HG02981 (cell line): ENCODE data around the gene ATG3.
"Not testable (repeated sequence)": the region's sequence is repeated elsewhere in the genome, so short reads cannot be mapped to it uniquely, and the experiment has no call there.

Source experiments
- ATAC-seq: cut with Tn5 transposase; IDR thresholded peaks from one replicate; pipeline ENCODE4 v1.9.1; 2021; ENCODE audit warnings: mild to moderate bottlenecking, moderate library complexity; ENCODE audit not compliant: unreplicated experiment

Gene ATG3

GRCh38 chr3:112500621-112501020 is 61.1 kb downstream of the ATG3 start:
- no peak for ATAC-seq

- peak; percentile 62 for ATAC-seq
Measured at GRCh38 chr3:112498914-112499711, 62.6 kb downstream of the ATG3 start, which contains the start of gene BTLA. TSS of gene BTLA (minus strand) at chr3:112499472. CDS start at chr3:112499358, 114 bp downstream.

GRCh38 chr3:112497897-112498548 is 63.7 kb downstream of the ATG3 start:
- ATAC-seq = no peak

GRCh38 chr3:112496366-112497067 is 65.2 kb downstream of the ATG3 start:
- ATAC-seq = no peak

- ATAC-seq = not testable (repeated sequence)
Measured at GRCh38 chr3:112494448-112494767, 67.4 kb downstream of the ATG3 start.

GRCh38 chr3:112492124-112492523 is 69.6 kb downstream of the ATG3 start:
- no peak for ATAC-seq

GRCh38 chr3:112491373-112491772 is 70.4 kb downstream of the ATG3 start:
- no peak for ATAC-seq

DNA sequence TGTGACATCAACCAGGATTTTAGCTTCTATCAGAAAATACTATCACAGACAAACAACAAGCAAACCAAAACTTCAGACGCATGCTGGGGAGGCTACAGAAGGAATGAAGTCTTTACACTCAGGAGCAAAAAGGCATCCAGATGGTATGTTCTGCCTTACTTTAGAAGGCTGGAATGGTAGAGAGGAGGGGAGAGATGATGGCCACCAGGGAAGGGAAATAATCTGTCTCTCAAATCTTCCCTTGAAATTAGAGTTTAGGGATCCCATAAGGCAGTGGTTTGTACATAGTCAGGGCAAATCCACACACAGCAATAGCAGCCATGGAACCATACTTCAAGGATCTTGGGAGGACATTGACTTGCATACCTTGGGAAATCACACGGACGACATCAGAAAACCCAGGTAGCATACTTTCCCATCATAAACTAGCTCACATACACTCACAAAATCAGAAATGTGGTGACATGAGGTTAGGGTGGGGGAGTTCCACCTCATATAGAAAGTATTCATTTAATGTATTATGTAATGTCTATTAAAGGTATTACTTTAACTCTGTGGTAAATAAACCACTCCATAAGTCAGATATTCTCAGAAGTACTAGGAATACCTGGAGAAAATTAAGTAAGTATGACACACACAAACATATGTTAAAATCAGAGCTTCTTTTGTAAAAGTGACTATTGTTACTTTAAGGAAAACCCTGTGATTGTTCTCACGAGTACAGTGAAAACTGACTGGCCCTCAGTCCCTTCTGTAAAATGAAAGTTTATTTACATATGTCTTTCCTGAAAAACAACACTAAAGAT is 71.9 kb downstream of the ATG3 start:
- peak; percentile 58 for ATAC-seq

GRCh38 chr3:112486811-112487505 is 74.8 kb downstream of the ATG3 start:
- no peak for ATAC-seq

DNA sequence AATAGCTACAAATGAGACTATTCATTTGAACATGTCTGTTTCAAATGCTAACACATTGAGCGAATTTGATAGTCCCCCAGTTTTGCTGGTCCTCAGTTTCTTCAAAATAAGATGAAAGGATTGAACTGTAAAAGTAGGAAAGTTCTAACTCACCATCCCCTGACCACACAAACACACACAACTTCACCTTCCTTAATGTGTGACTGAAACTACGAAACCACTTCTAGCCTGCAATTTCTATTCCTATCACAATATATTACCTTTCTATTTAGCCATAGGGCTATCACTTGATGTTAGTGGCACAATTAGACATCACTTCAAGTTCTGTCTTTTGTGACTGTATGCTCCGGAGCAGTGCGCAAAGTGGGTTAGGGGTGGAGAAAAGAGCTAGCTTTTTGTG is 77.4 kb downstream of the ATG3 start:
- ATAC-seq = no peak

- peak; percentile 43 for ATAC-seq
Measured at GRCh38 chr3:112482675-112483074, 79.1 kb downstream of the ATG3 start.
